ENCODE results near the gene PHF21A.
"Not testable (repeated sequence)": the region's sequence is repeated elsewhere in the genome, so short reads cannot be mapped to it uniquely, and the experiment has no call there.

PHF21A gene

DNA sequence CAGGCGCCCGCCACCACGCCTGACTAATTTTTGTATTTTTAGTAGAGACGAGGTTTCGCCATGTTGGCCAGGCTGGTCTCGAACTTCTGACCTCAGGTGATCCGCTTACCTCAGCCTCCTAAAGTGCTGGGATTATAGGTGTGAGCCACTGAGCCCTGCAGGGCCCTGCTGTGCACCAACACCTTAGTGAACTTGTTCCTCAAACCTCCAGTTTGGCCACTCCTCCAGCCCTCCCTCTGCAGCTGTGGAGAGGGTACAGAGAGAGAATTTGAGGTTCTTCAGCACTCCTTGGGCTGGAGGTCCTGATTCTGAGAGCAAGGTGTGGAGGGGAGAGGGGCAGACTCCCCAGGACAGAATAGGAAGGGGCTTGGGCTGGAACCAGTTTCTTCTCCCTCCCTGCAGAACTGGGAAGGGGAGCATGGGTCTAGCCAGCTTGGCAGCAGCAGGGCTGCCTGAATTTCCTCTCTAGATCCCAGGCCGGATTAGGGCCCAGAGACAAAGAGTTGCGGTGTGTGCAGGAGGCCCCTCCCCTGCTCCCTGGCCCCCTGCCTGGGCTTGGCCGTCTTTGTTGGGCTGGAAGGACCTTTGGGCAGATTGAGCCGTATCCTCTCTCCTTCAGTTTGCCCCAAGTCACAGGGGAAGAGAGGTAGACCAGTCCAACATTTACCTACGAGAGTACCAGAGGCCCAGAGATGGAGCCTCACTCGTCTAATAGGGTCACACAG, 201.3 kb downstream of the PHF21A start:
- no peak for DNase-seq

DNA sequence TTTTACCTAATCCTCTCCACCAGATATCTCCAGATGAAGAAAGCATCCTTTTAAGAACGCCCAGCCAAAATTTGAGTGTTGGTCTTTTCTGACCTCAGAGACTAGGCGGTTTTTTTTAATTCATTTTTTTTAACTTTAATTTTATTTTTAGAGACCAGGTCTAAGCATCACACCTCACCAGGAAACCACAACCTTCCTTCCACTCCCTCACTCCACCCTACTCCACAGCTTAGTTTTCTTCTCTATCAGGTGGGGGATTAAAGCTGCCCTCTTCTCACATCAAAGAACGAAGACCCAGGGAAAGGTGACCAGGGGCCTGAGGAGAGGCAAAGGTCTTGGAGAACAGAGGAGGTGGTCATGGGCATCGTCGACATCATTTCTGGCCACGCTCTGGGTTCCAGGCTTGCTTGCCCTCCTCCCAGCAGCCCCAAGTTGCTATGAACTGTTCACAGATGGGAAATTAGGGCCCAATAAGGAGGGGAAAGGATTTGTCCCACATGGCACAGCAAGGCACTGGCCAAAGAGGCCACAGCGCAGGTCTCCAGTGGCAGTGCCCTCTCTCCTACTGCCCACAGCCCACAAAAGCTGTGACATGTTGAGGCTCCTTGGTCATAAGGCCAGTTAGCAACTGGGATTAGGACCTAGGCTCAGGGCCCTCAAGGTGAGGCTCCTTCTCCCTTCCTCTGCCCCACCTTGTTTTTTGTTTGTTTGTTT, 202.1 kb downstream of the PHF21A start:
- DNase-seq = no peak

DNA sequence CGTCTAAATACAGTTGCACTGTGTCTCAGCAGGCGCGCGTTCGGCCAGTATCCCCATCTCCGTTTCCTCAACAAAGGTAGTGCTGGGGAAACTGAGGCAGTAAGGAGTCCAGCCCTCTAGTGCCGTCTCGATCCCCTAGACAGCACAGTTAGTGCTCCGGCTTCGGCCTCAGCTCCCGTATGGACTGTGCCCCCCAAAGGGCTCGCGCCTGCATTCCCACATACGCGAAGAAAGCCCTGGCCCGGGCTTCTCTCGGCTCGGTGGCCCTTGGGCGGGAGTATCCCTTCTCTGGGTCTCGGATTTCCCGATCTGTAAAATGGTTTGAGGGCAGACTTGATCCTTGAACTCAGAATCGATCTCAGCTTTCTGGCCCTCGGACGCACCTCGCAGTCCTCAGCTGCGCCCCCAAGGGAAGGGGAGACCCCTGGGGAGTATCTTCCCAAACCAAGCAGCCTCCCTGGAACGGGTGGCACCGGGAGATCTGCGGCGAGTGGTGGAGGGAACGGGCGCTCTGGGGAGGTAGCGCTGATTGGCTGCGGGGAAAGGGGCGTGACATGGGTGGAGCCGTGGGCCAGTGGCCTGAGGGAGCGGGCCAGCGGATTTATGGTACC, 202.8 kb downstream of the PHF21A start:
- DNase-seq = peak; percentile 65

DNA sequence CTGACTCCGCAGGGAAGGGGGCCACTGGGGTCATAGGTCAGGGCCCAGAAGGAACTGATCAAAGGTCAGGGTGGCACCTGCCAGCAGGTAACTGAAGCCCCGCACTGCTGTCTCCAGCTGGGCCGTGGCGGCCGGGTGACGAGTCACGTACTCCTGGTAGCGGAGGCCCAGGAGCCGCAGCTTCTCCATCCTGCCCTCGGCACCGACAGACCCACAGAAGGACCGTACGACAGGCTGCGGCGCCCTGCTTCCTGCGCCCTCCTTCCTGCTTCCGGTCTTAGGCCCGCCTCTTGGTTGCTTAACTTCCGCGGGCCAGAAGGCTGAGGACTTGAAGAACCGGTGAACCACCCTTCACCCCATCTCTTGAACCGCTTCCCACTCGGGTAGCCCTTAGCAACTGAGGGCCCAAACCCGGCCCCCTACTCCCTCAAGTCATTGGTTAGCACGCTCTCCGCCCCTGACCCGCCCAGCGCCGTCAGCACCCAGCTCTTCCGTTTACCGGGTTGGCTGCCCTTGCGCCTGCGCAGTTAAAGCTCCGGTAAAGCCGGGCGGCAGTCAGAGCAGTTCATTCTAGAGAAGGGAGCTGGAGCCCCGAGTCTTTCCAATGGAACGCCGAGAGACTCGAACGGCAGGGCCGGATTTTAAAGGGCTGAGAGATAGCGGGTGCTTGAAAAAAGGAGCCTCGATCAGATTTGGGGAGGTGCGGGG, 203.5 kb downstream of the PHF21A start, which contains the start of gene PEX16:
PEX16 (minus strand) TSS at position 255 of the 708 bp plus-strand sequence; CDS start at position 189, 66 bp downstream.
- peak; percentile 94 for DNase-seq

DNA sequence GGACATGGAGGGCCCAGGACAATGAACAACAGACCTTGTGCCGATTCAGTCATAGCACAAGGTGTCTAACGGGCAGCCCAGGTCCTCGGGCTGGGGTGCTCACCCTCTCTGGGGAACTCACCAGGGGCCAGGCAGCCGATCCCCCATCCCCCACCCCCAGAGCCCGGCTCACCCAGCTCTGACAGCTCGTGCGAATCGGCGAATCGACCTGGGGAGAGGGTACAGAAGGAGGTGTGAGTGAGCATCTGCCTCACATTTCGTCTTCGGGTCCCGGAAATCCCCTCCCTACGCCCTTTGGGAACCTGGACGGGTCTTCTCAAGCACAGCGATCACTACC, 204.0 kb downstream of the PHF21A start:
- DNase-seq = no peak

DNA sequence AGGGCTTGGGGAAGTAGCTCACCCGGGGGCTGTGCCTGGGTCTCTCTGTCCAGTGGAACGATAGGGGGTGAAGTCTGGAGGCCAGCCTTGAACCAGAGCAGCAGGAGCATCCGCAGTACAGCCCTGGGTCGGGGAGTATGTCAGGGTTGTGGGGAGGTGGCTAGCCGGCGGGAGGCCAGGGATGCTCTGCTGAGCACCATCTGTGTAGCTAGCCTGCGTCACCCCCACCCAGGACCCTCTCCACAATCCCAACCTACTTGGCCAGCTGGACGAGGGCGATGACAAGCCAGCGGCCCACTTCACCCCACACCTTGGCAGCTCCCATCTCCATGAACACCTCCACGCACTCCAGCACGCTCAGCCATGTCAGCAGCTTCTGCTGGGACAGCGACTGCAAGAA, 205.8 kb downstream of the PHF21A start:
- no peak for DNase-seq

DNA sequence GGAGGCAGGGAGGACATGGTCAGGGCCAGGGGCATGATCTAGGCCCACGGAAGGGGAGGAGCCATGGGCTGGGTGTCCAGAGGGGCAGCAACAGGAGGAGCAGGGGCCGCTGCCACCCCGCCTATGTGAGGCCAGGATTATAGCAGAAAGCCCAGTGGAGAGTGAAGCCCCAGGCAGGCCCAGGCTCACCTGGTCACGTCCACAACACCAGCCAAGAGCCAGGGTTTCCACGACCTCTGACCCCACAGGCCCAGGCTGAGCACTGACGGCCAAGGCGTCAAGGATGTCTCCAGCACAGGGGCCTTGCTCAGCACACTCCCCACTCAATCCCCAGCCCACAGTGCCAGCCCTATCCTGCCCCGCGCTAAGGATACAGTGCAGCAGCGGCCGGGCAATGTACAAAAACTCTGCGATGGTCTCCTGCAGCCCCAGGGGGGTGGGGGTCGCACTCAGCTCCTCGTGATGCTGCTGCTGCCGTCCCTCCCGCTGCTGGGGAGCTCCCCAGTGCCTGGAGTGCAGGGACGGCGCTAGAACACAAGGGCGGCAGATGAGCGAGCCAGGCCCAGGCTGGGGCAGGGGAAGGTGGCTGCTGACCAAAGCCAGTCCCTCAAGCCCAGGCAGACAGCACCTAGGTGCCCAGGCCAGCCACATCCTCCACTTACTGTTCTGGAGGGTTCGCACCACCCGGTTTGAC, 207.2 kb downstream of the PHF21A start:
- DNase-seq = no peak

DNA sequence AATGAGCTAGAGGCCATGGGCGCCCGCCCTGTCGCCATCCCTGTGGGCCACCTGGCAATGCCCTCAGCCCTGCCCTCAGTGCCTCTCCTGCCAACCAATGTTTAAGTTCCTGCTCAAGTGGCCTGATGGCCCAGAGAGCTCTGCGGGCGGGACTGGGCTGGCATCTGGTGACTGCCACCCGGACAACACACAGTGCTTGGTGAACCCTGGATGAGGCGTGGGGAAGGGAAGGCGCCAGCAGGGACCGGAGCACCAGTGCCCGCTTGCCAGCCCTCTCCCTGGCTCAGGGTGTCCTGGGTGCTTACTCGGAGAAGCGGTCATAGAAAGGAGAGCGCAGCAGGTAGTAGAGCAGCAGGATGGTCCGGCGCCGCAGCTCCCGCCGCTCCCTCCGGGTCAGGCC, 207.7 kb downstream of the PHF21A start:
- DNase-seq = no peak

DNA sequence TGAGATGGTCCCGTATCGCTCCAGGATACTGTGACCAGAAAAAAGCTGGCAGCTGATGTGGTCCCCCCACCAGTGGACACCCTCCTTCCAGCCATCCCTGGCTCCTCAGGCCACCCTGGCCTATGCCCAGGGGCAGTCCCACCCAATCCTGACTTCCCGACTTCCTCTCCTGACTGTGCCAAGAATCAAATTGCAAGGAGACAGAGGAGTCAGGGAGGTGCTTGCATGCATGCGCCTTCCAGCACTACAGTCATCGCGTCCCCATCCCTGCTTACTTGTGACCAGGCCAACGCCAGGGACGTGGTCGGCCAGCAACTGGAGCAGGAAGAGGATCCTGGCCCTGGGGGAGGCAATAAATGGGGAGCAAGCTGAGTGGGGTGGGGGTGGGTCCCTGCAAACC, 210.6 kb downstream of the PHF21A start:
- no peak for DNase-seq

DNA sequence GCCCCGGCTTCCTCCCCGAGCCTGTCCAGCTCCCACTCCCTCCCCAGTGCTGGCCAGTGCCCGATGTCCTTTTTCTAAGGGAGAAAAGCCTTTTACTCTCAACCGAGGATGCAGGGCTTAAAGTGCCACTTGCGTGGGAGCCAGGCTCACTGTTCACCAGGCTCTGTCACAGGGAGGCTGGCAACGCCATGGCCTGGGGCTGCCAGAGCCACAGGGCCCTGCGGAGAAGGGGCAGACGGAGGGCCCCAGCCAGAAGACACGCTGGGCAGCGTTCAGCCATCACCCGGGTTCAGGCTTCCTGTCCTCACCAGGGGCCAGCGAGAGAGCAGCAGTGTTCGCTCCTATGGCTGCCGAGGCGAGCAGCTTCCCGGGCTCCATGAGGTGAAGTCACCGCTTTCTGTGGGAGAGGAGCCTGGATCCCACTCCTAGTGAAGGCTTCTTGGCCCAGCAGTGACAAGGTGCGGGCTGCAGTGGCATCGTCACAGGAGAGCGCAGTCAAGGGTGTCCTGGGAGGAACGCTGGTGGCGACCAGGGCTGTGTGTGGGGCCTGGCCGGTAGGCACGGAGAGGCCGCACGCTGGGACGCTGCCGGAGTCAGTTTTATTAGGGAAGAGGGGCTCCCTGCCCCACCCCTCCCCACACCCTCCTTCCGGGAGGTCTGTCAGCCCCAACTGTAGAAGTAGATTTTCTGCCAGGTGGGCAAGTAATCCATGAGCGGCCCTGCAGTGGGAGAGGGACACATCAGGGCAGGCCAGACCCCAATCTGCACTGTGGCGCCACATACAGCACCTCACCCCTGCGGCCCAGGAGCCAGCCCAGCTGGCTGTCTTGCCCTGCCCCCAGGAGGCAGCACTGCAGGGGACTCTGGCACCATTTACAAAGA, 211.4 kb downstream of the PHF21A start:
- DNase-seq = no peak

DNA sequence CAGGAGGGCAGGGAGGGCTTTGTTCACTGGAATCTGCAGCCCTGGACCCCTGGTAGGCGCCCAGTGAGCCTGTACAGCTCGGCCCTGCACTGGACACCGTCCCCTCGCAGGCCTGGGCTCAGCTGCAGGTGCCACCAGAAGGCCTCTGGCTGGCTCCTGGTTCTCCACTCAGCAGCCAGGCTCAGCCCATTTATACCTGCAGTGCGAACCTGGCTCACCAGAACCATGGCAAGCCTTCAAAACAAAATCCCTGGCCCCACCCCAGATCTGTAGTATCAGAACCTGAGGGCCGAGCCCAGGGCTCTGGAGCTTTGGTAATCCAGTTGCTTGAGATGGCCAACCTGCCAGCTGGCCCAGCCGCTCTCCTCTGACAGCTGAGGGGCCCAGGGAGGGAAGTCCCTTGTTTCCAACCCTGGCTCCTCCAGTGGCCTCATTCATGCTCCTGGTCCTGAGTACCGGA, 213.3 kb downstream of the PHF21A start:
- no peak for DNase-seq

DNA sequence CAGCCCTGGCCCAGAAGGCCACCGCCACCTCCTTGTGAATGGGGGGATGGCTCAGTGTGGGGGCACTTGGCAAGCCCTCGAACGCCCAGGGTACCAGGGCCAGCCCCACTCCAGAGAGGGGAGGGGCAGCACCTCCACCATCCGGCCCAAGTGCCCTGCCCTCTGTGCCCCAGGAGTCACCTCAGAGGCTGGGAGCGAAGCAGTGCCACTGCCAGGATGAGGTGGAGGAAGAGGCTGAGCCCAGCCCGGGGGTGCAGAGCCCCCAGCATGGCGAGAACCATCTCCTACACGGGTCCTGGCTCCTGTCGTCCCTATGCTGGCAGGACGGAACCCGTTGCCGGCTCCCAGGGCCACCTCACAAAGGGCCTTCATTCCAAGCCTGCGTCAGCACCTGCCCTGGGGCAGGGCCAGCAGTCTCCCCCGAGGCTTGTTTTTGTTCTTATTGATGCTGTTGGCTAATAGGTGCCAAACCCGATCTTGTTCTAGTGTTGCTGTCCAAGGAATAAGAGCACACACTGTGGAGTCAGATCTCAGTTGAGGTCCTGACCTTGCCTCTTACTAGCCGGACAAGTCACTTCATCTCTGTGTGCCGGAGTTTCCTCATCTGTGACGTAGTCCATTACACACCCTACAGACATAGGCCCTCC, 214.2 kb downstream of the PHF21A start, which contains the start of gene FREY1:
FREY1 (minus strand) TSS at position 307 of the 647 bp plus-strand sequence; CDS start at position 281, 26 bp downstream.
- no peak for DNase-seq

DNA sequence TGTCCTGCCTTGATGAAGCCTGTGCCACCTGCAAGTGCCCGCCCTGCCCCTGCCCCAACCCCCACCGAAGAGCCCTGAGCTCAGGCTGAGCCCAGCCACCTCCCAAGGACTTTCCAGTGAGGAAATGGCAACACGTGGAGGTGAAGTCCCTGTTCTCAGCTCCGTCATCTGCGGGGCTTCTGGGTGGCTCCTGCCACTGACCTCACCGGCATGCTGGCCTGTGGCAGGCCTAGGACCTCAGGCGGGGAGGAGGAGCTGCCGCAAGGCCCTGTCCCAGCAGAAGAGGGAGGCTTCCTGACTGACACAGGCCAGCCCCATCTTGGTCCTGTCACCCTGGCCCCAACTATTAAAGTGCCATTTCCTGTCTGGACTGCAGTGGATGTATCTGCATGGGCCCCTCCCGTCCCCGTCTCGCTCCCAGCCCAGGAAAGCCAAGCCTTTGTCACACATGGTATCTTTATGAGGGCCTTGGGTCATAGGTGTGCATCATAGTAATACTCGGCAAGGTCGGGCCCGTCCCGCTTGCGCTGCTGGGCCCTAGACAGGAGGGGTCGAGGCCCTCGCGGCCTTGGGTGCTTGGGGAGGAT, 215.1 kb downstream of the PHF21A start:
- DNase-seq = no peak

DNA sequence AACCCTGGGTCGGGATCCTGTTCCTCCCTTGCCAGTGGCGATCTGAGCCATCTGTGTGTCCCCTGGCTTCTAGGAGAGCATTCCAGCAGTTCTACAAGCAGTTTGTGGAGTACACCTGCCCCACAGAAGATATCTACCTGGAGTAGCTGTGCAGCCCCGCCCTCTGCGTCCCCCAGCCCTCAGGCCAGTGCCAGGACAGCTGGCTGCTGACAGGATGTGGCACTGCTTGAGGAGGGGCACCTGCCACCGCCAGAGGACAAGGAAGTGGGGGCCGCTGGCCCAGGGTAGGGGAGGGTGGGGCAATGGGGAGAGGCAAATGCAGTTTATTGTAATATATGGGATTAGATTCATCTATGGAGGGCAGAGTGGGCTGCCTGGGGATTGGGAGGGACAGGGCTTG, 215.7 kb downstream of the PHF21A start:
- not testable (repeated sequence) for DNase-seq

DNA sequence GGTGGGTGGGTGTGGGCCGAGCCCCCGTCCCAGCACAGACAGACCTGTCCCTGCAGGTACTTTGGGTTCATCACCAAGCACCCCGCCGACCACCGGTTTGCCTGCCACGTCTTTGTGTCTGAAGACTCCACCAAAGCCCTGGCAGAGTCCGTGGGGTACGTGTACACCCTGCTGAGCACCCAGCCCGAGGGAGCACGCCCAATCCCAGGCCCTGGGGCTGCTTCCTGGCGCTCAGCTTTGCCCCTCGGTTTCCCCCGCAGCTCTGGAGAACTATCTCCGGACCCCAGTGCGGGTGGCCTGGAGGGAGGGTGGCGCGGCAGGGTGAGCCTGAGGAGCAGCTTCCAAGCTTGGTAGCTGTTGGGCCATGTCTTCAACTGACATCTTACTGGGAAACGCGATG, 216.2 kb downstream of the PHF21A start:
- DNase-seq = no peak

DNA sequence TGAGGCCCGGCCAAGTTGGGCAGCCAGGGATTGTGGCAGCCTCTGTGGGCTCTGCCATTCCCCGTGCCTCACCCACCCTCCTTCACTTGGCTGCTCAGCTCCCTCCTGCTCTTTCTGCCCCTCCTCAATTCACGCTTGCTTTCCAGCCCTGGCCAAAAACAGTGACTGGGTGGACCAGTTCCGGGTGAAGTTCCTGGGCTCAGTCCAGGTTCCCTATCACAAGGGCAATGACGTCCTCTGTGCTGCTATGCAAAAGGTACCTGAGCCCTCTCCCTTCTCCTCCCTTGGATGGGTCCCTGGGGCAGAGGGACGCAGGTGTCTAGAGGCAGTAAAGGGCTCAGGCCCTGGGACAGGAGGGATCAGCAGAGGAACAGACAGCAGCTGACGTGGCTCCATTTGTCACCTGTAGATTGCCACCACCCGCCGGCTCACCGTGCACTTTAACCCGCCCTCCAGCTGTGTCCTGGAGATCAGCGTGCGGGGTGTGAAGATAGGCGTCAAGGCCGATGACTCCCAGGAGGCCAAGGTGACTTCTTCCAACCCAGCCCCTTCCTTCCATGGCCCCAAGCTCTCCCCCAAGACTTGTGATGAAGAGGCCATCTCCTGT, 216.8 kb downstream of the PHF21A start:
- no peak for DNase-seq

DNA sequence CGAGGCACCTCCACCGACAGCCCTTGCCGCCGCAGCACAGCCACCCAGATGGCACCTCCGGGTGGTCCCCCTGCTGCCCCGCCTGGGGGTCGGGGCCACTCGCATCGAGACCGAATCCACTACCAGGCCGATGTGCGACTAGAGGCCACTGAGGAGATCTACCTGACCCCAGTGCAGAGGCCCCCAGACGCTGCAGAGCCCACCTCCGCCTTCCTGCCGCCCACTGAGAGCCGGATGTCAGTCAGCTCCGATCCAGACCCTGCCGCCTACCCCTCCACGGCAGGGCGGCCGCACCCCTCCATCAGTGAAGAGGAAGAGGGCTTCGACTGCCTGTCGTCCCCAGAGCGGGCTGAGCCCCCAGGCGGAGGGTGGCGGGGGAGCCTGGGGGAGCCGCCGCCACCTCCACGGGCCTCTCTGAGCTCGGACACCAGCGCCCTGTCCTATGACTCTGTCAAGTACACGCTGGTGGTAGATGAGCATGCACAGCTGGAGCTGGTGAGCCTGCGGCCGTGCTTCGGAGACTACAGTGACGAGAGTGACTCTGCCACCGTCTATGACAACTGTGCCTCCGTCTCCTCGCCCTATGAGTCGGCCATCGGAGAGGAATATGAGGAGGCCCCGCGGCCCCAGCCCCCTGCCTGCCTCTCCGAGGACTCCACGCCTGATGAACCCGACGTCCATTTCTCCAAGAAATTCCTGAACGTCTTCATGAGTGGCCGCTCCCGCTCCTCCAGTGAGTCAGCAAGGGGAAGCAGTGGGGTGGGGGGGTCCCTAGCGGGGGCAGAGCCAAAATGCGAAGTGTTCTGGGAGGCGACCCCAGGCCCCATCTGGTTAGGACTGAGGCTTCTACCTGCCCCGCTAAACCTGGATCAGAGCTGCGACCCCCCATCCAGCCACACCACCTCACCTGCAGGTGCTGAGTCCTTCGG, 218.5 kb downstream of the PHF21A start:
- DNase-seq = no peak

DNA sequence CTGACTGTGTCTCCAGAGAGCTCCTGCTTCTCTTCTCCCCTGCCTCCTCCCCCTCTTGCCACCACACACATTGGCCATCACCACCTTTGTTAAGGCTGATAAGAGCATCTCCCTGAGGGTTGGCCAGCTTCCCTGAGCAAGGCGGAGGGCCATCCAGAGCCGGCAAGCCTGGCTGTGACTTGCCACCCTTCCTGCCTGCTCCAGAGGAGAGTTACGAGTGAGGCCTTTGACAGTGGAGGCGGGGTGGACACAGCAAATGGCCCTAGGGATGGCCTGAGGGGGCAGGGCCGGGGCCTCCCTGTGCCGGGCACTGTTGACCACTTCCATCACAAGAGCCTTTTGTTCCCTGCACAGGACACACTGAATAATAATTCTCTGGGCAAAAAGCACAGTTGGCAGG, 219.6 kb downstream of the PHF21A start:
- DNase-seq = no peak
